Liver (tissue), 9 donors: ENCODE measurements around the gene SLC10A3. TPM values are rescaled to one million over a fixed set of nuclear protein-coding genes. Genes with fewer than 3 reads are reported as not detected.

Experiments
- DNase-seq: peaks from one replicate; pipeline ENCODE4 v3.0.0-alpha.2; 2017; ENCODE audit warnings: low spot score
- H3K27ac ChIP-seq, 2 donors: one replicate each; pipeline ENCODE4 v1.7.0; 2013; ENCODE audit warnings: inconsistent platforms in 2 of 2, low read length in 2 of 2, control low read depth in 1 of 2, low read depth in 1 of 2, mild to moderate bottlenecking in 1 of 2
- H3K27me3 ChIP-seq, 4 donors: one replicate each; pipeline versions ENCODE4 v1.6.1 to v1.7.0; 2013; ENCODE audit warnings: low read length in 3 of 4, inconsistent platforms in 1 of 4, mild to moderate bottlenecking in 1 of 4, moderate library complexity in 1 of 4; ENCODE audit not compliant: control insufficient read depth in 4 of 4, insufficient read depth in 4 of 4
- H3K36me3 ChIP-seq, 4 donors: one replicate each; pipeline versions ENCODE4 v1.6.1 to v1.7.0; 2013; ENCODE audit warnings: low read length in 3 of 4, mild to moderate bottlenecking in 3 of 4, low read depth in 1 of 4, moderate library complexity in 1 of 4; ENCODE audit not compliant: control insufficient read depth in 4 of 4, insufficient read depth in 3 of 4
- H3K4me1 ChIP-seq, 4 donors: one replicate each; pipeline versions ENCODE4 v1.6.1 to v1.7.0; 2013; ENCODE audit warnings: low read length in 3 of 4, mild to moderate bottlenecking in 3 of 4, moderate library complexity in 1 of 4; ENCODE audit not compliant: control insufficient read depth in 4 of 4, insufficient read depth in 4 of 4
- H3K4me3 ChIP-seq, 3 donors: one replicate each; pipeline versions ENCODE4 v1.6.1 to v1.7.0; 2013; ENCODE audit warnings: low read length in 3 of 3, control low read depth in 1 of 3, low read depth in 1 of 3, mild to moderate bottlenecking in 1 of 3
- H3K9ac ChIP-seq, 2 donors: one replicate each; pipeline ENCODE4 v1.7.0; 2013; ENCODE audit warnings: low read length in 2 of 2, mild to moderate bottlenecking in 2 of 2, moderate library complexity in 2 of 2, control low read depth in 1 of 2, low read depth in 1 of 2
- H3K9me3 ChIP-seq, 4 donors: one replicate each; pipeline versions ENCODE4 v1.6.1 to v1.7.0; 2013; ENCODE audit warnings: low read length in 3 of 4; ENCODE audit not compliant: control insufficient read depth in 4 of 4
- EGR1 ChIP-seq, 2 donors: IDR thresholded peaks; 2 replicates each; pipeline ENCODE4 v1.6.1; 2016 to 2018; ENCODE audit warnings: antibody characterized with exemption in 2 of 2, low read depth in 2 of 2
- FOXA1 ChIP-seq: IDR thresholded peaks from 2 replicates; pipeline ENCODE4 v1.6.1; 2016; ENCODE audit warnings: antibody characterized with exemption
- FOXA2 ChIP-seq: IDR thresholded peaks from 2 replicates; pipeline ENCODE4 v1.6.1; 2016; ENCODE audit warnings: antibody characterized with exemption
- HNF4A ChIP-seq, 2 donors: conservative IDR thresholded peaks; 2 replicates each; pipeline ENCODE4 v1.6.1; 2016; ENCODE audit warnings: antibody characterized with exemption in 2 of 2, mild to moderate bottlenecking in 2 of 2
- HNF4G ChIP-seq: IDR thresholded peaks from 2 replicates; pipeline ENCODE4 v1.6.1; 2016; ENCODE audit warnings: antibody characterized with exemption
- NR2F2 ChIP-seq: IDR thresholded peaks from 2 replicates; pipeline ENCODE4 v1.6.1; 2016; ENCODE audit warnings: antibody characterized with exemption
- RAD21 ChIP-seq, 2 donors: IDR thresholded peaks; 2 replicates each; pipeline ENCODE4 v1.6.1; 2016; ENCODE audit warnings: antibody characterized with exemption in 2 of 2, mild to moderate bottlenecking in 2 of 2
- SP1 ChIP-seq: IDR thresholded peaks from 2 replicates; pipeline ENCODE4 v1.6.1; 2018; ENCODE audit warnings: antibody characterized with exemption, mild to moderate bottlenecking
- TAF1 ChIP-seq: conservative IDR thresholded peaks from 2 replicates; pipeline ENCODE4 v1.6.1; 2016; ENCODE audit warnings: antibody characterized with exemption, mild to moderate bottlenecking
- YY1 ChIP-seq: IDR thresholded peaks from 2 replicates; pipeline ENCODE4 v1.6.1; 2016; ENCODE audit warnings: antibody characterized with exemption, mild to moderate bottlenecking
- WGBS: extraction: QIAGEN DNeasy Blood & Tissue Kit; methylation state at CpG from one replicate; pipeline ENCODE4 v1.1.7; 2013; 5-methylcytosine and 5-hydroxymethylcytosine counted together
- polyA plus RNA-seq, 2 donors: library from polyadenylated mRNA; stranded (reverse) in 1 of 2; unstranded in 1 of 2; fragments of 200-250 nt in 1 of 2; fragments of >200 nt in 1 of 2; fragmentation: Nextera tagmentation in 1 of 2; extraction: Ambion mirVana in 1 of 2; gene quantifications; one replicate each; pipeline versions ENCODE4 v1.2.1 to v1.2.3, GENCODE V29; 2013 to 2015
- total RNA-seq, 2 donors: library from RNA; depleted of rRNA; stranded (reverse); fragments of >200 nt; gene quantifications; one replicate each; pipeline ENCODE4 v1.2.3, GENCODE V29; 2014
- TF ChIP-seq, protein P1 (sequence below): IDR thresholded peaks from 2 replicates; pipeline ENCODE4 v1.6.1; 2016; ENCODE audit warnings: antibody characterized with exemption
- TF ChIP-seq, protein P2 (sequence below): IDR thresholded peaks from 2 replicates; pipeline ENCODE4 v1.6.1; 2016; ENCODE audit warnings: antibody characterized with exemption
- TF ChIP-seq, protein P3 (sequence below): fragments of 150-350 bp; IDR thresholded peaks from 2 replicates; pipeline ENCODE4 v1.5.1; 2017; ENCODE audit warnings: improper control_type of control experiment, low read depth, low read length; ENCODE audit not compliant: missing input control
- TF ChIP-seq, protein P4 (sequence below): IDR thresholded peaks from 2 replicates; pipeline ENCODE4 v1.6.1; 2016; ENCODE audit warnings: antibody characterized with exemption
- donor health status: healthy.
- donor health status: healthy.
- donor health status: healthy.
- donor health status: healthy.
- donor health status: healthy.

Gene SLC10A3
- total and polyA plus RNA-seq, 4 donors = 3.2 to 5.6 (median 4.5) TPM

DNA sequence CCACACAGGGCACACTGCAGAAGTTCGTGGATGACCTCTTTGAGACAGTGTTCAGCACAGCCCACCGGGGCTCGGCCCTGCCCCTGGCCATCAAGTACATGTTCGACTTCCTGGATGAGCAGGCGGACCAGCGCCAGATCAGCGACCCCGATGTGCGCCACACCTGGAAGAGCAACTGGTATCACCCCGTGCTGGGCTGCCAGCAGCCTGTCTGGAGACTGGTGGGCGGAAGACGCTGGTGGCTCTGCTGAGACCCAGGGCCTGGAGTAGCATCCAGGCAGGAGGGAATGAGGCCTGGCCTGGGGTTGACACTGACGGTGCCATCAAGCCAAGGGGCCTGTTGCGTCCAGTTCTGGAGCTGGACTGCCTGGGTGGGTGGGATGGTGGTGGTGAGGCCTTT, 20.0 kb downstream of the SLC10A3 start:
- no peak for DNase-seq
- Histone ChIP-seq H3K4me1 (no peaks in the 10 kb centered on the region), H3K27me3 (no peaks in the 10 kb centered on the region), H3K27ac (no peak overlapping the region), H3K9ac (no peak overlapping the region), H3K9me3 (no peaks in the 10 kb centered on the region), H3K36me3 (peaks cover 0 to 2% (median 0%) of the 10 kb centered on the region in 4 donors), H3K4me3 (no peak overlapping the region)
- WGBS = 97% methylated on average over 14 of the region's 14 CpGs
- TF ChIP-seq, protein P1, sequence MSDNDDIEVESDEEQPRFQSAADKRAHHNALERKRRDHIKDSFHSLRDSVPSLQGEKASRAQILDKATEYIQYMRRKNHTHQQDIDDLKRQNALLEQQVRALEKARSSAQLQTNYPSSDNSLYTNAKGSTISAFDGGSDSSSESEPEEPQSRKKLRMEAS = no peak
- no peak for TF ChIP-seq RAD21 (IDR thresholded peaks at IDR 0.05)
- no peak for TF ChIP-seq HNF4G
- TF ChIP-seq HNF4A (conservative IDR thresholded peaks at IDR 0.05) = no peak
- TF ChIP-seq EGR1 (IDR thresholded peaks at IDR 0.05; ENCODE audit: low read depth in 2 of 2) = no peak
- TF ChIP-seq, protein P2, sequence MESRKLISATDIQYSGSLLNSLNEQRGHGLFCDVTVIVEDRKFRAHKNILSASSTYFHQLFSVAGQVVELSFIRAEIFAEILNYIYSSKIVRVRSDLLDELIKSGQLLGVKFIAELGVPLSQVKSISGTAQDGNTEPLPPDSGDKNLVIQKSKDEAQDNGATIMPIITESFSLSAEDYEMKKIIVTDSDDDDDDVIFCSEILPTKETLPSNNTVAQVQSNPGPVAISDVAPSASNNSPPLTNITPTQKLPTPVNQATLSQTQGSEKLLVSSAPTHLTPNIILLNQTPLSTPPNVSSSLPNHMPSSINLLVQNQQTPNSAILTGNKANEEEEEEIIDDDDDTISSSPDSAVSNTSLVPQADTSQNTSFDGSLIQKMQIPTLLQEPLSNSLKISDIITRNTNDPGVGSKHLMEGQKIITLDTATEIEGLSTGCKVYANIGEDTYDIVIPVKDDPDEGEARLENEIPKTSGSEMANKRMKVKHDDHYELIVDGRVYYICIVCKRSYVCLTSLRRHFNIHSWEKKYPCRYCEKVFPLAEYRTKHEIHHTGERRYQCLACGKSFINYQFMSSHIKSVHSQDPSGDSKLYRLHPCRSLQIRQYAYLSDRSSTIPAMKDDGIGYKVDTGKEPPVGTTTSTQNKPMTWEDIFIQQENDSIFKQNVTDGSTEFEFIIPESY = no peak
- no peak for TF ChIP-seq FOXA1
- no peak for TF ChIP-seq TAF1

DNA sequence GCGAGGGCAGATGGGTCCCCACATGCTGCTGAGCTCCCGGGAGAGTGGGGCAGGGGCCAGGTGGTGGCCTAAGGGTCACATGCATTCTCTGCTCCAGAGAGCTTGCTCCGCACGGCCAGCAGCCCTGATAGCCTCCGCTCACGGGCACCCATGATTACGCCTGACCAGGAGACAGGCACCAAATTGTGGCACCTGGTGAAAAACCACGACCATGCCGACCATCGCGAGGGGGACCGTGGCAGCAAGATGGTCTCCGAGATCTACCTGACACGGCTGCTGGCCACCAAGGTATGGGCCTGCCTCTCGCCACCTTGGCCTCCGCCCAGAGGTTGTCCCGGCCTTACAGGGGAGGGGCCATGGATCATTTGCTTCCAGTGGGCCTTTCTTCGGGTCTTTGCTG, 20.5 kb downstream of the SLC10A3 start:
- TF ChIP-seq FOXA2 (no peak), EGR1 (IDR thresholded peaks at IDR 0.05; ENCODE audit: low read depth in 2 of 2) (no peak), TAF1 (no peak), YY1 (no peak), NR2F2 (no peak), SP1 (no peak), RAD21 (IDR thresholded peaks at IDR 0.05) (no peak), HNF4A (conservative IDR thresholded peaks at IDR 0.05) (no peak)
- TF ChIP-seq, protein P2 = no peak
- TF ChIP-seq, protein P3, sequence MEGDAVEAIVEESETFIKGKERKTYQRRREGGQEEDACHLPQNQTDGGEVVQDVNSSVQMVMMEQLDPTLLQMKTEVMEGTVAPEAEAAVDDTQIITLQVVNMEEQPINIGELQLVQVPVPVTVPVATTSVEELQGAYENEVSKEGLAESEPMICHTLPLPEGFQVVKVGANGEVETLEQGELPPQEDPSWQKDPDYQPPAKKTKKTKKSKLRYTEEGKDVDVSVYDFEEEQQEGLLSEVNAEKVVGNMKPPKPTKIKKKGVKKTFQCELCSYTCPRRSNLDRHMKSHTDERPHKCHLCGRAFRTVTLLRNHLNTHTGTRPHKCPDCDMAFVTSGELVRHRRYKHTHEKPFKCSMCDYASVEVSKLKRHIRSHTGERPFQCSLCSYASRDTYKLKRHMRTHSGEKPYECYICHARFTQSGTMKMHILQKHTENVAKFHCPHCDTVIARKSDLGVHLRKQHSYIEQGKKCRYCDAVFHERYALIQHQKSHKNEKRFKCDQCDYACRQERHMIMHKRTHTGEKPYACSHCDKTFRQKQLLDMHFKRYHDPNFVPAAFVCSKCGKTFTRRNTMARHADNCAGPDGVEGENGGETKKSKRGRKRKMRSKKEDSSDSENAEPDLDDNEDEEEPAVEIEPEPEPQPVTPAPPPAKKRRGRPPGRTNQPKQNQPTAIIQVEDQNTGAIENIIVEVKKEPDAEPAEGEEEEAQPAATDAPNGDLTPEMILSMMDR = no peak
- TF ChIP-seq, protein P4, sequence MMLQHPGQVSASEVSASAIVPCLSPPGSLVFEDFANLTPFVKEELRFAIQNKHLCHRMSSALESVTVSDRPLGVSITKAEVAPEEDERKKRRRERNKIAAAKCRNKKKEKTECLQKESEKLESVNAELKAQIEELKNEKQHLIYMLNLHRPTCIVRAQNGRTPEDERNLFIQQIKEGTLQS = no peak
- H3K36me3 ChIP-seq = peaks cover 0 to 2% (median 0%) of the 10 kb centered on the region in 4 donors
- no peaks in the 10 kb centered on the region for H3K4me1 ChIP-seq
- WGBS = 96% methylated on average over 18 of the region's 18 CpGs
- H3K27ac ChIP-seq = no peak overlapping the region
- no peaks in the 10 kb centered on the region for H3K9me3 ChIP-seq
- H3K4me3 ChIP-seq = no peak overlapping the region
- H3K27me3 ChIP-seq = no peaks in the 10 kb centered on the region
- DNase-seq = no peak
- H3K9ac ChIP-seq = no peak overlapping the region
